HPDE6-E6E7 (cell line): Measurements from ENCODE around the gene MZB1.
A peak's percentile ranks its signal among the peaks of the same experiment; 100 is the strongest.
"Not testable (repeated sequence)": the region's sequence is repeated elsewhere in the genome, so short reads cannot be mapped to it uniquely, and the experiment has no call there.

ENCODE experiments used
- DNase-seq: peaks from one replicate; pipeline ENCODE4 v3.0.0; 2011; ENCODE audit warnings: missing footprints; ENCODE audit errors: extremely low spot score

Gene MZB1

GRCh38 chr5:139391570-139392323, 2.0 kb upstream of the MZB1 start:
- peak; percentile 84 for DNase-seq

- no peak for DNase-seq
These were observed 1.2 kb upstream of the MZB1 start for GRCh38 chr5:139390639-139391569.

- DNase-seq: no peak
These were observed 1.4 kb downstream of the MZB1 start for GRCh38 chr5:139388198-139388821.

- no peak for DNase-seq
These were observed 2.0 kb downstream of the MZB1 start for GRCh38 chr5:139387611-139388197.

- DNase-seq: not testable (repeated sequence)
These were observed 2.8 kb downstream of the MZB1 start for GRCh38 chr5:139386956-139387355.

- no peak for DNase-seq
These were observed 3.7 kb downstream of the MZB1 start for GRCh38 chr5:139386050-139386438.

DNA sequence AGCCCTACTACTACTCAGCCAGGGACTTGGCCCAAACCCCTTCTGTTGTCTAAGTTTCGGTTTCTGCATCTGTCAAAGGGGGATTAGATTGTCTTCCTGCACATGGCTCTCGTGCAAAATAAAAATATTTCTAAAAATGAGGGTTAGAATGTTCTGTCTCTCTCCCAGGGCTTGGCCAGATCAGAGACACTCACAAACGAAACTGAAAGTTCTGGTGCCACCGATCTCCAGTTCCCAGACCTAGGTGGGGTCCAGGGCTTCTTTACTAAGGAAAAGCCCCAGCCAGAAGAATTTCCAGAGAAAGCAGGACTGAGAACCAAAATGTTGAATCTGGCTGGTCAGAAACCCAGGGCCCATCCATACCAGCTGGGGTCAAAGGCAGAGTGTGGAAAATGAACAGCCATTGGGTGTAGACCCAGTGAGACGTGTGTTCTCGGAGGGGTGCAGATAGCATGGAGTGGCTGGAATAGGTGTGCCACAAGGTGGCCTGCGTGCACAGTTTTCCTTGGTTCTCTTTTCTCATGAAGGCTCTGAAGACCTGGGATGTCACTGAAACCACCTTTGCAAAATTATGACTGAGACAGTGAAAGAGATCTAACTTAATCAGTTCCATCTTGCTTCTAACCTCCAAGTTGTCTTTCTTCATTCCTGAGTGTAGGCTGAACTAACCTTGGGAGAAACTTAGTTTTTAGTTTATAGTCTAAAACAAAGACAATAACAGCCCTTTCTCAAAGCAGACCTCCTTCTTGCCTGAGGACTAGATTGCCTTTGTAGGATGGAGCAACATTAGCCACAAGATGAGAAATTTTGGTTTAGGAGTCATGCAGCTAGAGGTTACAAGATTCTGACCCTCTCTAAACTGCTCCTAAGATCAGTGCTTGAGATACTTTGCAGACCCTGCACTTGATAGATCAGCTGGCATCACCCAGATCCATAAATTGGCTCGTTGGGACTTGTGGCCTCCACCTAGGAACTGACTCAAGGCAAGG, 4.4 kb downstream of the MZB1 start:
- DNase-seq: no peak

DNA sequence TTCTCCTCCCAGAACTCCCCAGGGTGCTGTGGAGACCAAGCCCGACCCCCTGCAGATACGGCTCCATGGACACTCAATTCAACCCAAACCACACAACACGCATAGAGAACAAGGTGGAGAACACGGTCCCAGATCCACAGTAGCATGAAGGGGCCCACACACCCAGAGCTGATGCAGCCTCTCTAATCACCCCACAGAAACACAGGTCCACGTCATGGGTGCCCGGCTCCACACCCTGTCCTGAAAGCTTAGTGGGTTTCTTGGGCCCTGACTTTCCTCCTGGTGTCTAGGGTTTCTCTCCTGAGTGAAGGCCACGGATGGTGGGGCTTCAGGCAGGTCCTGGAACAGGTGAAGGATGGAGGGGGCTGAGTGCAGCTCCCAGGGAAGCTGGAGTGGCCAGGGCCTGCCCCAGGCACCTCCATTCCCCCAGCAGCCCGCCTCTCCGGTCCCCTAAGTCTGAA, 5.1 kb downstream of the MZB1 start:
- no peak for DNase-seq

- DNase-seq: no peak
These were observed 5.6 kb downstream of the MZB1 start for GRCh38 chr5:139383993-139384590.

GRCh38 chr5:139383275-139383992, 6.3 kb downstream of the MZB1 start, which contains the start of gene SLC23A1:
TSS of gene SLC23A1 (minus strand) at chr5:139383297. CDS start at chr5:139383253, 44 bp downstream.
- no peak for DNase-seq

DNA sequence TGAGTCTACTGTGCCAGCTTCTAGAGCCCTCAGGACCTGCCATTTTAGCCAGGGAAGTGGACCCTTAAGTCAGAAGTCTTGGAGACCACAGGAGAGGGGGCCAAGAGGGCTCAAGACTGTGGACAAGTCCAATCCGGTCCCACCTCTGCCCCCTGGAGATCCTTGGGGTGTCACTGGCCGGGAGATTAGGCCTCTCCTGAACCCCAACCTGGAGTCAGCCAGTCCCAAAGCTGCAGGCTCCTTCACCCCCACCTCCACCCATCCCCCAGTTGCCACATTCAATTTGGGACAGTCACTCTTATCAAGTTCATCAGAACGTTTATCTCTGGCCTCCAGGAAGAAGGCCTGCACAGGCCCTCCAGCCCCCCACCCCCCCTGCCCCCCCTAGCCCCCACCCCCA, 6.9 kb downstream of the MZB1 start:
- no peak for DNase-seq

DNA sequence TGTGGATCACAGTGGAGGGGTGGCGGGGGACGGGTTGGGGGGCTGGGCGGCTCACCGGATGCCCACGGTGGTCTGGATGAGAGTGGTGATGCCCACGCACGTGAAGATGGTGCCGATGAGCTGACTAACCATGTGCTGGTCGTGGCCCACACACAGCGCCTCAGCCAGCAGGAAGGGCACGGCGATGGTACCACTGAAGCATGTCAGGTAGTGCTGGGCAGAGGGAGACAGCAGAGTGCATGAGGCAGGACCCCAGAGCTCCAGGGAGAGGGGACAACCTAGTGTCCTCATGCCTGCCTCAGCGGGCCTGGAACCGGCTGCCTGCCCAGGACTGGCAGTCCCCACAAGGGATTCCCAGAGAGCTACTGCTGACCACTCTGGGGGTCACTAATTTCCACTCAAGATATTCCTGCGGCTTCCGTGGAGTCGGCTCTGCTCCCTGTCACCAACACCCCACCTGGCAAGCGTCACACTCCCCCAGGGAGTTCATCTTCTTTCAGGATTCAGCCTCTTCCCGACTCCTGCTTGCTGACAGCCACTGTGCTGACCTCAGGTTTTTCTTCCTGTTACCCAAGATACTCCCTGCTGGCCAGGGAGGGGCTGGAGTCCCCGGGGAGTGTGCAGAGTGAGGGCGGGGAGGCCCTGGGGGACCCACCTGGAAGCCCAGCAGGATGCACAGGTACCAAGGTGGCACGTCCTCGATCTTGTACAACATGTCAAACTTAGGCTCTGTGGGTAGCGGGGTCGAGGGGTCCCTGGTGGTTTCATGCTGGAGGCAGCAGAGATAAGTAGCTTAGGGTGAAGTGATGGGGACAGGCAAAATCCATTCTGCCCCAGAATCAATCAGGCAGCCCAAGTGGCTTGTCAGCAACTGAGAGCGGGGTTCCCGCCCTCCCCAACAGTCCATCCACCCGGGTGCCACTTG, 7.6 kb downstream of the MZB1 start:
- no peak for DNase-seq

- DNase-seq: no peak
These were observed 9.9 kb downstream of the MZB1 start for GRCh38 chr5:139379626-139380449.

GRCh38 chr5:139378941-139379361, 10.8 kb downstream of the MZB1 start:
- DNase-seq: no peak

DNA sequence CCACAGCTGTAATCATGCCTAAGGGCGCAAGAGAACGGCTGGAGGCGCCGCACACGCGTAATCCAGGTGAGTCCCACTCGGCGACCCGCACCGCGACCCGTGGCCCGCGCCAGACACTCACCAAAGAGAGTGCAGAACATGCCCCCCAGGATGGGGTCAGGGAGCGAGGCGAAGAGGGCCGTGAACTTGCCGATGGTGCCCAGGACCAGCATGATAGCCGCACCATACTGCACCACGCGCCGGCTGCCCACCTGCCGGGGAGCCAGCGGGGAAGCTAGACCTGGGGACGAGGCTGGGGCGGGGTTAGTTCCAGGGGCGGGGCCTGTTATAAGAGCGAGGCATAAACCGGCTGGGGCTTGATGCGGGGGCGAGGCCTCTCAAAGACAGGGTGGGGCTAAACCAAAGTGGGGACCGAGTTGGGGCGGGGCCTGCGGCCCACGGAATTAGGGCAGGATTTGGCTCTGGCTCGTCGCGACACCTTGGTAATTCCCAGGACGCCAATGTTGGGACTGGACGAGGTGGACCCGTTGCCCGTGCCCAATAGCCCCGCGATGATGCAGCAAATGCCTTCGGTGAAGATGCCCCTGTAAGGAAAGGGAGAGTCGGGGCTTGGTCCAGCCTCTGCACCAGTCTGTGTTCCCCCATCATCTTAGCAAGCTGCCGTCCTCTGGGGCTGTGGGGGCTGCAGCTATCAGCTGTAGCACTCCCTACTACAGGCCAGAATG, 11.4 kb downstream of the MZB1 start:
- no peak for DNase-seq

DNA sequence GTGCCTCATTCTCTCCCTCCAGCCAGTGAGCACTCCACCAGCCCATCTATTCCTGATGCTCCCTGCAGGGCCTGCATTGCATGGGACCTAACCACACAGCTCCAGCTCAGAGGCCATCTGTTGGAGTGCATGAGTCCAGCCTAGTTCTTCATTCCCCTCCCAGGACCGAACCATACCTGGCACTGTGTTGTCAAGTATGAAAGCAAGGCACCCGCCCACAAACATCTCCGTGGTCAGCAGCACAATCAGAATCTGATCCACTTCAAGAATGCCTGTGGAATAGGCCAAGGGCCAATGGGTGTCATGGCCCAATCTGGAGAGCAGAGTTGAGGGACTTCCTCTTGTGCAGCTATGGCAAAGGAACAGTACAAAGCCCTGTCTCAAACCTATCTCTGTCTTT, 12.5 kb downstream of the MZB1 start:
- DNase-seq: no peak

- DNase-seq: no peak
These were observed 13.3 kb downstream of the MZB1 start for GRCh38 chr5:139376364-139376763.
